CMK (cell line): ENCODE data around the gene ARHGAP4.

Source experiments
- DNase-seq: peaks from one replicate; pipeline ENCODE4 v3.0.0-alpha.2; 2010; ENCODE audit warnings: low read depth

ARHGAP4 gene

GRCh38 chrX:153945956-153946943 is 20.2 kb upstream of the ARHGAP4 start:
- DNase-seq: no peak

DNA sequence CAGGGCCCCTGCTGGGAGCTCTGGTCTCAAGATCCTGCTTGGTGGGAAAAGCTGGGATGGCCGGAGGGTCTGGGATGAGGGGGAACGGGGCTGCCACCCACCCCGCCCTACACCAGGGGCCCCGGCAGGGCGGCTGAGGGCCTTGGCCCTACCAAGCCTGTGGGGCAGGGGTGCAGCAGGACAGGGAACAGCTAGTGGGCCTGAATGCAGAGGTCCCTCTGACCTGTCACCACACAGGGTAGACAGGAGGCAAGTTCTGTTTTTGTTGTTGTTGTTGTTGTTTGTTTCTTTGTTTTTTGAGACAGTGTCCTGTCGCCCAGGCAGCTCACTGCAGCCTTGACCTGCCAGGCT is 18.7 kb upstream of the ARHGAP4 start:
- DNase-seq: no peak

DNA sequence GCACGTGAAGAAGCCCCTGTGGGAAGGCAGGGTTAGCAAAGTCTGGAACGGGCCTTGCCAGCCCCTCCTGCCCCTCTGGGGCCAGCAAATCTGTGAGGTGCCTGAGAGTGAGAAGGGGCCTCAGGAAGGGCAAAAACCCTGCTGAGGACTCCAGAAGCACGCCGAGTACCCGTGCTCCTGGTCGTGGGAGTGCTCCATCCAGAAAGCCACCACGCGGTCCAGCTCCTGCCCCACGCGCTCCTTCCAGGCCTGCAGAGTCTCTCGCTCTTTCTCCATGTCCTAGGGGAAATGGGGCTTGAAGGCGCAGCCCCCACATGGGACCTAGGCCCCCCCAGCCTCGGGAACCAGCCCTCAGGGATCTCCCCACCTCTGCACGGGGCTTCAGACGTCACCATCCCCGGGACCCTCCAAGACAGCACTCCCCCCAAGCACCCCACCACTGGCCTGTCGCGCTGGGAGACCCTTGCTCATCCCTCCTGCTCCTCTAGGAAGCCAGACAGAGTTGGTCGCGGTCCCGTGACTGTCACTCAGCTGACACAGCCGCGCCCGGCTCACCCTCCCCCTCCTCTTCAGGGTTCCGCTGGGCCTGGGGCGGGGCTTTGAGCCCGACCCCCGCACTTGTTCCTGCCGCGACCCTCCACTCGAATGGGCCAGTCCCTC is 18.2 kb upstream of the ARHGAP4 start, which contains the start of gene RENBP:
Gene RENBP, minus strand, starts transcription at position 504 of the 660 bp plus-strand sequence. Its CDS starts 33 bp downstream, at position 471.
- no peak for DNase-seq

GRCh38 chrX:153941336-153942252 is 15.5 kb upstream of the ARHGAP4 start:
- peak; percentile 81 for DNase-seq

- DNase-seq: no peak
Observed at GRCh38 chrX:153939573-153939972, 13.5 kb upstream of the ARHGAP4 start.

GRCh38 chrX:153938226-153938786 is 12.2 kb upstream of the ARHGAP4 start:
- DNase-seq: no peak

DNA sequence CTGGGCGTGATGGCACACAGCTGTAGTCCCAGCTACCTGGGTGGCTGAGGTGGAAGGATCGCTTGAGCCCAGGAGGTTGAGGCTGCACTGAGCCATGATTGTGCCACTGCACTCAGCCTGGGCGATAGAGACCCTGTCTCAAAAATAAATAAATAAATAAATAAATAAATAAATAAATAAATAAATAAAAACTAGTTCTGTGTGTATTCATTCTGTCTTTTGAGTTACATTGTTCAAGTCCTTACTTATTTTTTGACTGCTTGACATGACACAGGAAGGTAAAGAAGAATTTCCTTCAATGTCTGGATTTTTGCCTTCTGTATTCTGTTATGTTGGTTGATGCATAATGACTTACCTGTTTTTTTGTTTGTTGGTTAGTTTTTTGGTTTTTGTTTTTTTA is 11.0 kb upstream of the ARHGAP4 start:
- no peak for DNase-seq

DNA sequence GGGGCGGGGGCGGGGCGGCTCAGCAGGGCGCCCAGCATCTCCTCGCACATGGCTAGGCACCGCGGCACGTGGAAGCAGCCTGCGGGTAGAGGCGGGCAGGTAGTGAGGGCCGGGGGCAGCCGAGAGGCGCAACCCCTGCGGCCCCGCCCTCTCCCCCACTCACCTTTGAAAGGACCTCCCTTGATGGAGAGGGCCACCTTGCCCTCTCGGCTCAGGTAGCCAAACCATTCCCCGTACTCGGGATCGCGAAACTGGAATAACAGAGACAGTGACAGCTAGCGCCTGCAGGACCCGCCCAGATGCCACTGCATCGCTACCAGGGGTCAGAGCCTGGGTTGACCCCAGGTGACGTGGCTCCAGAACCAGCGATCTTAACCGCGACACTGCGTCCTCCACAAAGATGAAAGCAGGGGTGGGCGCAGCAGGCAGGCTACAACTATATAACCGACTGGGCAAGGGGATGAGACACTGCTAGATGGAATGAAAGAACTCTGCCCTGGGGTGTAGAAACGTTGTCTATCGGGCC is 9.3 kb upstream of the ARHGAP4 start:
- no peak for DNase-seq

DNA sequence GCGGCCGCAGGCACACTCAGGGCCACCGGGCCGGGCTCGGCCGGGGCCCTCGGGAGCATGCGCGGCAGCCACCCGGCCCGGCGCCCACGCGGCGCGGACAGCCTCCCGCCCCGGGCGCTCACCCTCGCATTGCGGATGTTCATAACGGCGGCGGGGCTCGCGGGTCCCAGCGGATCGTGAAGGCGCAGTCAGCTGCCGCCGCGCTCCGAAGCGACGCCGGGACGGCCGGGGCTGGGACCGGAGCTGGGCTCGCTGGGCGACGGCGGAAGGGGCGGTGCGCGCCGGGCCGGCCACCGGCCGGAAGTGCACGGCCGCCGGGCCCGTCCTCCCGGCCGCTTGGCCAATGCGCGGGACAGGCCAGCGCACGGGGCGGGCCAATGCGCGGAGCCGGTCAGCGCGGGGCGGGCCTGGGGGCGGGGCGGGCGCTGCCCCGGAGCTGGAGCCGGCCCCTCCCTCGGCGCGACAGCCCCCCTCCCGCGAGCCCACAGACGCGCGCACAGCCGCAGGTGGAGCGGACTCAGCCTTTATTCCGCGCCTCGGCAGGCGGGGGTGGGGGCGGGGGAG is 8.8 kb upstream of the ARHGAP4 start, which contains the start of gene NAA10:
Gene NAA10, minus strand, starts transcription at position 276 of the 564 bp plus-strand sequence. Its CDS starts 133 bp downstream, at position 143.
- no peak for DNase-seq

- no peak for DNase-seq
Observed at GRCh38 chrX:153934148-153934761, 8.2 kb upstream of the ARHGAP4 start.

GRCh38 chrX:153933748-153934147 is 7.7 kb upstream of the ARHGAP4 start:
- DNase-seq: no peak

DNA sequence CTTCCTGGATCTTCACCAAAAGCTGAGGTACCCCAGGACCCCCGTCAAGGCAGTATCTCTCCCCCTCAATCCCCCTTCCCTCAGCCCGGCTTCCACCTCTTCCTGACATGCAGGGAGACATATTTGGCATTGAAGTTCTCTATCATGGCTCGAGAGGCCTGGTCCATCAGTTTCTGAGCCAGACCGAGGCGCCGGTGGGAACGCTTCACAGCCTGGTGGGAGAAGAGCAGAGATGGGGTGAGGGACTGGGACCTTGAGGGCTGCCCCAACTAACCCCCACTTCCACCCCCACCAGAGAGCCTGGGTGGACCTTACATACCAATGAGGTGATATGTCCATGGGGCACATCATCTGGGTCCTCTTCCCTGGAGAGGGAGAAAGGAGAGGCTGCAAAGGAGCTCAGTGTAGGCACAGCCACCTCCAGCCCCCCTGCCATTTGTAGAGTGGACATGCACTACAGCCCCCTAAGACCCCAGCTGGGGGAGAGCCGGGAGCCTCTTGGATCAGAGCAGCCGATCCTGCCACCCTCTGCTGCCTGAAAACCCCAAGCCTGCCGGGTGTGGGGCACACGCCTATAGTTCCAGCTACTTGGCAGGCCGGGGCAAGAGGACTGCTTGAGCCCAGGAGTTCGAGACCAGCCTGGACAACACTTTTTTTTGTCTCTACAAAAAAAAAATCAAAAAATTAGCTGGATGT is 6.3 kb upstream of the ARHGAP4 start:
- DNase-seq: no peak

DNA sequence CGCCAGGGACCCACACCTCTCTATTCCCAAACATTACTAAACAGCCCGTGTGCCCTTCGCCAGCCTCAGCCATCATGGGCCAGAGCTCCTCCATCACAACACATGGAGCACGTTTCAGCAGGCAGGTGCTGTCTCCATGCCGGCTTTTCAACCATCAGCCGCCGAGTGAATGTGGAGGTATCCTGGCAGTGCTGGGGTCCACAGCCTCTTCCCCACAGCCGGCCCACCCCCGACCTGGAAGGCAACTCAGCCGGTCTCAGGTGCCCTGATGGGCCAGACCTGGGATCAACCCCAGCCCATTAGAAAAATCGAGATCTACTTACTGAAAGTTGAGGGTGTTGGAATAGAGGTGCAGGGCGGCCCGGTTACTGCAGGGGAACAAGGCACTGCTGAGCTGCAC is 5.7 kb upstream of the ARHGAP4 start:
- DNase-seq: no peak

DNA sequence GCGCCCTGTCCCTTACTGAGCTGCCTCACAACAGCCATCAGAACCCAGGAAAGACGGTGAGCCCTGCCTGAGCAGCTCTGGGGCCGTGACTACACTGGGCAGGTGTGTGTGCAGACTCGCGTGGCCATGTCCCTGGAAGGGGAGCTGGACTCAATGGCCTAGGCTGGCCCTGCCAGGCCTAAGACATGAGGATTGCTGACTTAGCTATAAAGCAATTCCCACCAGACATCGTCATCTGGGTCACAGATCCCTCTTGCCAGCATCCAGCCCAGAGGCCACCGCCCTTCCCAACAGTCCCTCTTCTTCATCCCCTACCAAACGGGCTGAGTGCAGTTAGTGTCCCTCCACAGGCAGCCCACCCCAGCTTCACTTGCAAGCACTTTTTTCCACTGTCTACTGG is 5.1 kb upstream of the ARHGAP4 start:
- no peak for DNase-seq

GRCh38 chrX:153930011-153930910 is 4.2 kb upstream of the ARHGAP4 start:
- no peak for DNase-seq

DNA sequence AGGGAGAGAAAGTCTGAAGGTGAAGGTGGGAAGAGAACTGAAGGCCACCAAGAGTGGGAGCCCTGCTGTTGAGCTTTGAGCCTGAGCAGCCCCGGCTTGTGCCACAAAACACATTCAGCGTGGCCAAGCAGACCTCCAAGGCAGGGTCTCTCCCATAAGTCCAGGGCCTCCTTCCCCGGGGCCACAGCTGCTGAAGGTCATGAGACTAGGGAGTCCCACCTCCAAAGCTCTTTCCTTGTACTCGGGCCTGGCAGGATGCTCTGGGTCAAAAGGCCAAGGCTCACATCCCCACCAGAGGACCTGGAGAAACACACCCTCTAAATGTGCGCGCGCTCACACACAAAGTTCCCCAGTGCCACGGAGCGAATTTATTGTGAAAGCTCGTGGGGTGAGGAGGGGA is 3.5 kb upstream of the ARHGAP4 start:
- DNase-seq: no peak

GRCh38 chrX:153928846-153929245 is 2.8 kb upstream of the ARHGAP4 start:
- no peak for DNase-seq

DNA sequence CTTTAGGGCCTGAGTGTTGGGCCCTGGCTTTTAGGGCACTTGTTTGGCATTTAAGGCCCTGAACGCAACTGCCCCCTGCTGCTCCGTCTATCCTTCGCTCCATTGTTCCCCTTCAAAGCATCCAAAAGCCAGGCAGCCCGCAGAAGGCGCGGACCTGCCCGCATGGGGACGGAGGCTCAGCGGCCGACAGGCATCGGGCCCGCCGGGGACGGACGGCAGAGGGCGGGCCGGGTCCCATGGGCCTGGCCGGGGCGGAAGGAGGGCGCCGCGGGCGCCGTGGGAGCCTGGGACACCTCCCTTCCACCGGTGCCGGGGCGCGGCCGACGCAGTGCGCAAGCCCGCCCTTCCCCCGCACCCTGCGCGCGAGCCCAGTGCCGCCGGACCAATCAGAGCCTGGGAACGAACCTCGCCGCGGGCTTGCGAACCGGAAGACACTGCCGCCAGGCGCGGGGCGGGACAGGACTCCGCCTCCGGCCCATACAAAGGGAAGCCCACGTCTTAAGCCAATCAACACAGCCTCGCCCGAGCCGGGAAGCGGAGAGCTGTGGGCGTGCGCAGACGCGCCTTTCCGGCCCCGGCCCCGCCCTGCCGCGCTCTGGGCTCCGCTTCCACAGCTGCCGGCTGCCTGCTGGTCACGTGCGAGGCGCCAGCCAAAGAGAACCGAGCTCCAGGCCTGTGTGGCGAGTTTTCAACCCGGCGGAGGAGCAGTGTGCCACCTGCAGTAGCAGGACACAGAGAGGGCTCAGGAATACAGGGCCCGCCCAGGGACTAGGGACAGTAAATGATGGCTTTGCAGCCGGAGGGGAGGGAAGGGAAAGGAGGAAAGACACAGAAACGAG is 2.1 kb upstream of the ARHGAP4 start:
- peak; percentile 89 for DNase-seq
